PC-3 (cell line): ENCODE measurements around the gene ERFL.

Experiments
- EZH2 ChIP-seq: fragments of 300-600 bp; sonication (generic); IDR thresholded peaks from one replicate; pipeline ENCODE4 v1.6.1; 2017; ENCODE audit warnings: antibody characterized with exemption, mild to moderate bottlenecking, low read length; ENCODE audit not compliant: unreplicated experiment
- TF ChIP-seq, protein P1 (sequence below): fragments of 300-600 bp; sonication (generic); conservative IDR thresholded peaks from 2 replicates; pipeline ENCODE4 v1.5.1; 2017; ENCODE audit warnings: antibody characterized with exemption, low read depth, mild to moderate bottlenecking, low read length

DNA sequence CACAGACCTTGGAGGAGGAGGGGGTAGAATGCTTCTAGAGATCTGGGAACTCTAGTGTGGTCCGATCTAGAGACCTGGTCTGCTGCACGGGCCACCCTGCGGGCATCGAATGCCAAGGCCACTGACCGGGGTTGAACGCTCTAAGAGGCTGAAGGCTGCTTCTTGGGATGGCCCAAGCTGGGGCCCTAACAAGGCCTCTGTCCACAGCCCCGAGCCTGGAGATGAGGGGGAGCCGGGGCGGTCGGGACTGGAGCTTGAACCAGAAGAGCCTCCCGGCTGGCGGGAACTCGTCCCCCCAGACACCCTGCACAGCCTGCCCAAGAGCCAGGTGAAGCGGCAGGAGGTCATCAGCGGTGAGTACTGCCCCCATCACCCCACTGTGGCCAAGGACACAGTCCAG lies 30.0 kb downstream of the ERFL start:
- TF ChIP-seq, protein P1, sequence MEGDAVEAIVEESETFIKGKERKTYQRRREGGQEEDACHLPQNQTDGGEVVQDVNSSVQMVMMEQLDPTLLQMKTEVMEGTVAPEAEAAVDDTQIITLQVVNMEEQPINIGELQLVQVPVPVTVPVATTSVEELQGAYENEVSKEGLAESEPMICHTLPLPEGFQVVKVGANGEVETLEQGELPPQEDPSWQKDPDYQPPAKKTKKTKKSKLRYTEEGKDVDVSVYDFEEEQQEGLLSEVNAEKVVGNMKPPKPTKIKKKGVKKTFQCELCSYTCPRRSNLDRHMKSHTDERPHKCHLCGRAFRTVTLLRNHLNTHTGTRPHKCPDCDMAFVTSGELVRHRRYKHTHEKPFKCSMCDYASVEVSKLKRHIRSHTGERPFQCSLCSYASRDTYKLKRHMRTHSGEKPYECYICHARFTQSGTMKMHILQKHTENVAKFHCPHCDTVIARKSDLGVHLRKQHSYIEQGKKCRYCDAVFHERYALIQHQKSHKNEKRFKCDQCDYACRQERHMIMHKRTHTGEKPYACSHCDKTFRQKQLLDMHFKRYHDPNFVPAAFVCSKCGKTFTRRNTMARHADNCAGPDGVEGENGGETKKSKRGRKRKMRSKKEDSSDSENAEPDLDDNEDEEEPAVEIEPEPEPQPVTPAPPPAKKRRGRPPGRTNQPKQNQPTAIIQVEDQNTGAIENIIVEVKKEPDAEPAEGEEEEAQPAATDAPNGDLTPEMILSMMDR = no peak
- TF ChIP-seq EZH2 = no peak
